ENCODE data around the gene NRG3.

NRG3 gene

DNA sequence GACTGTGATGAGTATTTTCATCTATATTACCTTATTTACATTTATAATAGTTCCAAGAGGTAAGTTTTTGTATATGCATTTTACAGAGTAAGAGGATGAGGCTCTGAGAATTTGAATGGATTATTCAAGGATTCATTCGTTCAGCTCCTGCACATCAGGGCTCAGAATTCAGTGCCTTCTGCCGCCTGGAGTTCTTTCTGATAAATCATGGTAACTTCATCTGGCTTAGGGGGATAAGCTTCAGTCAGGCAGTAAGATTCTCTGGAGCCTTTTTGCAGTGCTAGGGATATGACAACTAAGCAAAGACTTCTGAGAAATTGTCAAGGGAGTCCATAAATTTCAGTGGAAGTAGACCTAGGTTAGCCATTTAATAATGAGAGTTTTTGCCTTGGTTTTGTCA, 668.6 kb downstream of the NRG3 start:
- CTCF ChIA-PET: no interaction called here
- no peak for DNase-seq (ENCODE audit: extremely low spot score)
- POLR2A ChIA-PET: no interaction called here
- TF ChIP-seq, protein P1, sequence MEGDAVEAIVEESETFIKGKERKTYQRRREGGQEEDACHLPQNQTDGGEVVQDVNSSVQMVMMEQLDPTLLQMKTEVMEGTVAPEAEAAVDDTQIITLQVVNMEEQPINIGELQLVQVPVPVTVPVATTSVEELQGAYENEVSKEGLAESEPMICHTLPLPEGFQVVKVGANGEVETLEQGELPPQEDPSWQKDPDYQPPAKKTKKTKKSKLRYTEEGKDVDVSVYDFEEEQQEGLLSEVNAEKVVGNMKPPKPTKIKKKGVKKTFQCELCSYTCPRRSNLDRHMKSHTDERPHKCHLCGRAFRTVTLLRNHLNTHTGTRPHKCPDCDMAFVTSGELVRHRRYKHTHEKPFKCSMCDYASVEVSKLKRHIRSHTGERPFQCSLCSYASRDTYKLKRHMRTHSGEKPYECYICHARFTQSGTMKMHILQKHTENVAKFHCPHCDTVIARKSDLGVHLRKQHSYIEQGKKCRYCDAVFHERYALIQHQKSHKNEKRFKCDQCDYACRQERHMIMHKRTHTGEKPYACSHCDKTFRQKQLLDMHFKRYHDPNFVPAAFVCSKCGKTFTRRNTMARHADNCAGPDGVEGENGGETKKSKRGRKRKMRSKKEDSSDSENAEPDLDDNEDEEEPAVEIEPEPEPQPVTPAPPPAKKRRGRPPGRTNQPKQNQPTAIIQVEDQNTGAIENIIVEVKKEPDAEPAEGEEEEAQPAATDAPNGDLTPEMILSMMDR (IDR thresholded peaks at IDR 0.05; ENCODE audit: control extremely low read depth, extremely low read depth, low read depth, missing control alignments): no peak

DNA sequence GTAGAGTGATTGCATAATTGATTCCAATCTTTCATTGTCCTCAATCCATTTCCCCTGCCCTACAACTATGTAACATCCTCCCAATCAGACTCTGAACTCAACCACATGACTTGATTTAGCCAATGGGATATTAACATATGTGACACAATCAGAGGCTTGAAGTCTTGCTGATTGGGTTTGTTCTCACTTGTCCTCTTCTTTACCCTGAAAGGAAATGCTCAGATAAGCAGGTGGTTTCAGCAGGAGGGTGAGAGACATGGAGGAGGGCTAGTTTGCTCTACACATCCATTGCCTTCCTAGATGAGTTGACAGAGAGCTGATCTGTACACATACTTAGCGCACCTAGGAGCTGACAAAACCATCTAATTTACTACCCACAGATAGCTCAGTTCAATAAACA, 669.4 kb downstream of the NRG3 start:
- POLR2A ChIA-PET: no interaction called here
- DNase-seq (ENCODE audit: extremely low spot score): no peak
- CTCF ChIA-PET: no interaction called here

DNA sequence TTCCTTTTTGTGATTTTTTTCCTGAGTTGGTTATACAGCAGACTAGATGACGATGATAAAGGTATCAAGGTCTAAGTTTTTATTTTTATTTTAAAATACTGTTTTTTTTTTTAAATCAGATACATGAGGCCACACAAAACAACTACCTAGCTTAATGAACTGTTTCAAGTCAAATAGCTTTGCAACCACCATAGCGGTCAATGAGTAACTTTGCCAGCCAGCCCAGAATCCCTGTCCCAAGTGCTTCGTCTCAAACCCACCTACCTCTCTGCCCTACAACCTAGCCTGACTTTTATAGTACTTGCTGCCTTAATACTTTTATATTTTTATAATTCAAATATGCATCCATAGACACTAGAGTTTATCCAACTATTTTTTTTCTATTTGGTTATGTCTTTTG, 676.5 kb downstream of the NRG3 start:
- no peak for DNase-seq (ENCODE audit: extremely low spot score)
- TF ChIP-seq, protein P1 (IDR thresholded peaks at IDR 0.05; ENCODE audit: control extremely low read depth, extremely low read depth, low read depth, missing control alignments): no peak
- POLR2A ChIA-PET: no interaction called here
- CTCF ChIA-PET: no interaction called here

More for the DNA sequence above, 669.4 kb downstream of the NRG3 start:
- TF ChIP-seq, protein P1 (IDR thresholded peaks at IDR 0.05; ENCODE audit: control extremely low read depth, extremely low read depth, low read depth, missing control alignments): no peak

DNA sequence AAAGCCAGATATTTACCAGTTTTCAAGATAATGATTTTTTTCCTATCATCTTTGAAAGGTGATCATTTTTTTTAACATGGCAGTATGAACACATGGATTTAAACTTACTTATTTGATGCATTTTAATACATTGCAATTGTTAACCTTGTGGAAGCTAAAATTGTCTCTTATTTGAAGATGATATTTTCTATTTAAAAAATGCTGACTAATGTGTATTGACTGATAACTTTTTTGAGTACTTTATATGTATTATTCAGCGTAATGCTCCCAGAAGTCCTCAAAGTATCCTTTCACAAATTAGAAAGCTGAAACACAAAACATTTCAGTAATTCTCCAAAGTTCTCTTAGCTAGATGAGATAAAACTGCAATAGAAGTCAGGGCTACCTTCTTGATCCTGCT, 677.3 kb downstream of the NRG3 start:
- CTCF ChIA-PET: no interaction called here
- no peak for DNase-seq (ENCODE audit: extremely low spot score)
- POLR2A ChIA-PET: no interaction called here

DNA sequence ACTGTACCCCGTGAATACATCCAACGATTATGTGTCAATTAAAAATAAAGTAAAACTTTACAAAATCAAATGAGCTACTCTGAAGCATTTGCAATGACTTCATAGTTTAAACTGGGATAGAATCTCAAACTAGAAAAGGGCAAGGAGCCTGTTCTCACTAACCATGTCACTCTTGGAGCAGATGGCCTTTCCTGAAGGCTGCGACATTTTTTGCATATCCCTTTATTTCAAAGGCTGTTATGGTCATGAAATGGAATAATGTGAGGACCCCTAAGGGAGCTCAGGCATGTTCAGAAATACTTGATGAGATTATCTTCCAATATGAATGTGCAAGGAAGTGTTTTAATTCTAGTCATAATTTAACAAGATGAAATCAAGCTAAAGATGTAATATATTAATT, 679.4 kb downstream of the NRG3 start:
- ChIA-PET POLR2A (no interaction called here), CTCF (interaction anchor here (1.3 kb wide), 1 partner anchor 9 kb away, joined by 3 read pairs; no protein-coding TSS in a partner anchor)
- TF ChIP-seq, protein P1 (IDR thresholded peaks at IDR 0.05; ENCODE audit: control extremely low read depth, extremely low read depth, low read depth, missing control alignments): no peak
- DNase-seq (ENCODE audit: extremely low spot score): no peak

More for the DNA sequence above, 677.3 kb downstream of the NRG3 start:
- TF ChIP-seq, protein P1 (IDR thresholded peaks at IDR 0.05; ENCODE audit: control extremely low read depth, extremely low read depth, low read depth, missing control alignments): no peak

DNA sequence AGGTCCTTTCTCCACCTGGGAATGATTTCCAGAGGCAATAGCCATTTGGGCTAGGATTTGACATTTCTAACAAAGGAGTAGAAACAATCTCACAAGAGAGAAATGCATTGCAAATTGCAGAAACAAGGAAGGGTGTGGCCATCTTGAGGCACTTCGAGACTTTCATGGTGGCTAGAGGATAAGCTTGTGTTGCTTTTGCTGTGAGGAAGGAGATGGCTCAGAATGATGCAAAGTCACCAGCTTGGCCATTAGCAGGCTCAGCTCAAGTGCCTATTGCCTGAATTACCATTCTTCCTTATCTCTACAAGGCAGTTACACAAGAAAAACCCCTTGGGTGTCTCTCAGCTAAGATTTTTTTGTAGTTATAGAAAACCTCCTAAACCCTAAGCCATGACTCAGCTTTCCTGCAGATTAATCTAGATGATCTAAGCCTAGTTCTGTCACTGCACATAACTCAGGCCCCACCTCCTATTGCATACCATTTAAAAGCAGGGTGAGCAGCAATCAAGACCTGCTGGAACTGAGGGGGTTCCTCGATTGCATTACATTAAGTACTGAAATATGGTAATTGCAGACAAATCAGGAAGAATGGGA, 683.1 kb downstream of the NRG3 start:
- DNase-seq (ENCODE audit: extremely low spot score): no peak
- CTCF ChIA-PET: no interaction called here
- TF ChIP-seq, protein P1 (IDR thresholded peaks at IDR 0.05; ENCODE audit: control extremely low read depth, extremely low read depth, low read depth, missing control alignments): no peak
- POLR2A ChIA-PET: no interaction called here

Data from GM10248 (cell line).